NCI-H460 (cell line): ENCODE data around the gene MPIG6B. TPM values are rescaled to one million over a fixed set of nuclear protein-coding genes. Genes with fewer than 3 reads are reported as not detected.
"Not testable (repeated sequence)": the region's sequence is repeated elsewhere in the genome, so short reads cannot be mapped to it uniquely, and the experiment has no call there.

ENCODE experiments used
- DNase-seq: peaks from one replicate; pipeline ENCODE4 v3.0.0-alpha.2; 2016; ENCODE audit warnings: low read depth; ENCODE audit errors: extremely low read depth
- total RNA-seq: library from RNA; depleted of rRNA; stranded (reverse); fragments of >200 nt; shearing (Covaris generic); gene quantifications from 2 replicates; pipeline ENCODE4 v1.2.3, GENCODE V29; 2014

Gene MPIG6B
- total RNA-seq, 1 experiment from 2014 or later, result not detected

GRCh38 chr6:31700740-31701401 is 22.3 kb upstream of the MPIG6B start:
- DNase-seq, result no peak

- DNase-seq, result no peak
Measured at GRCh38 chr6:31701666-31702404, 21.3 kb upstream of the MPIG6B start.

- DNase-seq, result no peak
Measured at GRCh38 chr6:31702405-31702818, 20.8 kb upstream of the MPIG6B start.

- DNase-seq, result peak; percentile 95
Measured at GRCh38 chr6:31702819-31703716, 20.1 kb upstream of the MPIG6B start, which contains the start of gene ABHD16A. Gene ABHD16A, minus strand, starts transcription at chr6:31703324. Its CDS starts 43 bp downstream, at chr6:31703281.

GRCh38 chr6:31705931-31706330 is 17.2 kb upstream of the MPIG6B start:
- no peak for DNase-seq

GRCh38 chr6:31706599-31706998 is 16.6 kb upstream of the MPIG6B start, which contains the start of gene LY6G6F:
Gene LY6G6F, plus strand, starts transcription at chr6:31706866. Its CDS starts 41 bp downstream, at chr6:31706907.
- no peak for DNase-seq

- DNase-seq, result no peak
Measured at GRCh38 chr6:31707701-31708100, 15.5 kb upstream of the MPIG6B start.

GRCh38 chr6:31708224-31708623 is 14.9 kb upstream of the MPIG6B start:
- DNase-seq, result no peak

GRCh38 chr6:31709157-31709556 is 14.0 kb upstream of the MPIG6B start:
- not testable (repeated sequence) for DNase-seq

GRCh38 chr6:31710523-31711219 is 12.5 kb upstream of the MPIG6B start:
- DNase-seq, result no peak

- no peak for DNase-seq
Measured at GRCh38 chr6:31711233-31711632, 11.9 kb upstream of the MPIG6B start.

GRCh38 chr6:31712296-31712695 is 10.9 kb upstream of the MPIG6B start:
- no peak for DNase-seq

GRCh38 chr6:31713465-31713864 is 9.7 kb upstream of the MPIG6B start:
- no peak for DNase-seq

GRCh38 chr6:31713991-31714684 is 9.0 kb upstream of the MPIG6B start:
- no peak for DNase-seq

- DNase-seq, result no peak
Measured at GRCh38 chr6:31715022-31715958, 7.9 kb upstream of the MPIG6B start, which contains the start of gene LY6G6D. Gene LY6G6D, plus strand, starts transcription at chr6:31715348. Its CDS starts 8 bp downstream, at chr6:31715356.

- no peak for DNase-seq
Measured at GRCh38 chr6:31717499-31718222, 5.5 kb upstream of the MPIG6B start.

- DNase-seq, result no peak
Measured at GRCh38 chr6:31718265-31718664, 4.9 kb upstream of the MPIG6B start.

- no peak for DNase-seq
Measured at GRCh38 chr6:31719001-31719400, 4.2 kb upstream of the MPIG6B start.
